GM23248 (cell line): Measurements from ENCODE around the gene ARID1B. TPM values are rescaled to one million over a fixed set of nuclear protein-coding genes. Genes with fewer than 3 reads are reported as not detected.

Experiments used
- DNase-seq: peaks from one replicate; pipeline ENCODE4 v3.0.0-alpha.2; 2015
- H2AFZ ChIP-seq: fragments of 200-600 bp; sonication (generic); 2 replicates; pipeline ENCODE4 v1.6.1; 2016; ENCODE audit warnings: antibody characterized with exemption
- H3F3A ChIP-seq: fragments of 200-600 bp; sonication (generic); 2 replicates; pipeline ENCODE4 v1.6.1; 2016; ENCODE audit warnings: mild to moderate bottlenecking, antibody characterized with exemption, mixed run types; ENCODE audit not compliant: insufficient read depth
- H3K27ac ChIP-seq: fragments of 200-600 bp; sonication (generic); 2 replicates; pipeline ENCODE4 v1.5.1; 2016; ENCODE audit warnings: mild to moderate bottlenecking
- H3K27me3 ChIP-seq: fragments of 200-600 bp; sonication (generic); replicated peaks from 2 replicates; pipeline ENCODE4 v1.6.1; 2016; ENCODE audit warnings: mild to moderate bottlenecking; ENCODE audit not compliant: insufficient read depth
- H3K36me3 ChIP-seq: fragments of 200-600 bp; sonication (generic); 2 replicates; pipeline ENCODE4 v1.6.1; 2016; ENCODE audit warnings: low read depth, mild to moderate bottlenecking
- H3K4me1 ChIP-seq: fragments of 200-600 bp; sonication (generic); 2 replicates; pipeline ENCODE4 v1.6.1; 2016; ENCODE audit warnings: mild to moderate bottlenecking; ENCODE audit not compliant: insufficient read depth
- H3K4me2 ChIP-seq: fragments of 200-600 bp; sonication (generic); one replicate; pipeline ENCODE4 v1.6.1; 2016; ENCODE audit warnings: mild to moderate bottlenecking; ENCODE audit not compliant: unreplicated experiment
- H3K4me3 ChIP-seq: fragments of 200-600 bp; sonication (generic); 2 replicates; pipeline ENCODE4 v1.5.1; 2016; ENCODE audit warnings: mild to moderate bottlenecking
- H3K79me2 ChIP-seq: fragments of 200-600 bp; sonication (generic); 2 replicates; pipeline ENCODE4 v1.6.1; 2016; ENCODE audit warnings: mild to moderate bottlenecking; ENCODE audit not compliant: insufficient read depth
- H3K9ac ChIP-seq: fragments of 200-600 bp; sonication (generic); 2 replicates; pipeline ENCODE4 v1.6.1; 2016; ENCODE audit warnings: mild to moderate bottlenecking
- H3K9me2 ChIP-seq: fragments of 200-600 bp; sonication (generic); 2 replicates; pipeline ENCODE4 v1.6.1; 2016; ENCODE audit warnings: mixed run types, mild to moderate bottlenecking, moderate library complexity; ENCODE audit not compliant: insufficient read depth
- H3K9me3 ChIP-seq: fragments of 200-600 bp; sonication (generic); one replicate; pipeline ENCODE4 v1.6.1; 2017; ENCODE audit warnings: low read depth
- H4K20me1 ChIP-seq: fragments of 200-600 bp; sonication (generic); 2 replicates; pipeline ENCODE4 v1.6.0; 2016; ENCODE audit not compliant: insufficient read depth
- EZH2 ChIP-seq: fragments of 200-600 bp; sonication (generic); IDR thresholded peaks from 2 replicates; pipeline ENCODE4 v1.6.1; 2018; ENCODE audit warnings: antibody characterized with exemption, mild to moderate bottlenecking; ENCODE audit not compliant: insufficient read depth, poor library complexity, severe bottlenecking
- EZH2phosphoT487 ChIP-seq: fragments of 200-600 bp; sonication (generic); IDR thresholded peaks from 2 replicates; pipeline ENCODE4 v1.6.1; 2018; ENCODE audit warnings: antibody characterized with exemption, moderate library complexity, mild to moderate bottlenecking, low read depth; ENCODE audit not compliant: insufficient read depth
- WGBS, 2 experiments: methylation state at CpG; one replicate each; pipeline ENCODE4 v1.1.6; 2015 to 2017; ENCODE audit warnings: low lambda C conversion rate in 2 of 2, low coverage in 1 of 2; ENCODE audit errors: missing lambda C conversion rate in 2 of 2; 5-methylcytosine and 5-hydroxymethylcytosine counted together
- in situ Hi-C: fragments of 300-500 bp; cut with MboI; formaldehyde crosslinking; loops from 2 replicates; pipeline ENCODE4 v1.15.0; 2020
- polyA plus RNA-seq: library from polyadenylated mRNA; unstranded; fragments of >200 nt; fragmentation: Nextera tagmentation; extraction: Ambion mirVana; gene quantifications from 2 replicates; pipeline ENCODE4 v1.2.1, GENCODE V29; 2016
- total RNA-seq: library from RNA; depleted of rRNA; stranded (reverse); fragments of >200 nt; shearing (Covaris generic); gene quantifications from 2 replicates; pipeline ENCODE4 v1.2.3, GENCODE V29; 2014

The ARID1B gene
- total and polyA plus RNA-seq, 2 experiments from 2014 or later = 19.3 to 21.2 TPM

GRCh38 chr6:157220485-157220884 lies 443.3 kb downstream of the ARID1B start:
- in situ Hi-C loops = no loop called here
- peak overlapping the region; percentile 81 for H3K9ac ChIP-seq
- 95 to 100% methylated on average over 1 of the region's 1 CpG for WGBS, 2 experiments
- H3F3A ChIP-seq = peaks cover 10% of the 10 kb centered on the region
- no peak for TF ChIP-seq EZH2phosphoT487
- TF ChIP-seq EZH2 = no peak
- H3K79me2 ChIP-seq = no peaks in the 10 kb centered on the region
- H4K20me1 ChIP-seq = no peaks in the 10 kb centered on the region
- no peaks in the 10 kb centered on the region for H3K36me3 ChIP-seq
- no peaks in the 10 kb centered on the region for H3K9me2 ChIP-seq
- peak overlapping the region; percentile 80 for H3K4me3 ChIP-seq
- no peak for DNase-seq
- H3K4me1 ChIP-seq = peaks cover 18% of the 10 kb centered on the region
- no peak overlapping the region for H3K27ac ChIP-seq
- peak overlapping the region; percentile 94 for H2AFZ ChIP-seq
- no peaks in the 10 kb centered on the region for H3K27me3 ChIP-seq
- peak overlapping the region; percentile 90 for H3K4me2 ChIP-seq
- no peaks in the 10 kb centered on the region for H3K9me3 ChIP-seq

- no peaks in the 10 kb centered on the region for H3K9me2 ChIP-seq
- peak; percentile 95 for DNase-seq
- in situ Hi-C loops = no loop called here
- peak overlapping the region; percentile 81 for H3K9ac ChIP-seq
- H4K20me1 ChIP-seq = no peaks in the 10 kb centered on the region
- no peaks in the 10 kb centered on the region for H3K9me3 ChIP-seq
- TF ChIP-seq EZH2phosphoT487 (no peak), EZH2 (no peak)
- peak overlapping the region; percentile 80 for H3K4me3 ChIP-seq
- H3K36me3 ChIP-seq = no peaks in the 10 kb centered on the region
- no peaks in the 10 kb centered on the region for H3K27me3 ChIP-seq
- no peaks in the 10 kb centered on the region for H3K79me2 ChIP-seq
- H3K4me2 ChIP-seq = peak overlapping the region; percentile 90
- H3F3A ChIP-seq = peaks cover 17% of the 10 kb centered on the region
- peaks cover 25% of the 10 kb centered on the region for H3K4me1 ChIP-seq
- WGBS, 2 experiments = 23 to 24% methylated on average over 41 of the region's 41 CpGs
- peak overlapping the region; percentile 30 for H3K27ac ChIP-seq
- peak overlapping the region; percentile 94 for H2AFZ ChIP-seq
Observed at GRCh38 chr6:157221049-157221816, 444.1 kb downstream of the ARID1B start.

- Histone ChIP-seq H3K9me2 (no peaks in the 10 kb centered on the region), H3K79me2 (no peaks in the 10 kb centered on the region), H4K20me1 (no peaks in the 10 kb centered on the region), H3K9ac (no peak overlapping the region), H3K36me3 (no peaks in the 10 kb centered on the region), H3K27me3 (no peaks in the 10 kb centered on the region), H3K9me3 (no peaks in the 10 kb centered on the region), H3K4me1 (peaks cover 27% of the 10 kb centered on the region), H3K27ac (peak overlapping the region; percentile 30; the same call in 1 of the 2 replicates), H3K4me2 (no peak overlapping the region), H3F3A (peaks cover 17% of the 10 kb centered on the region), H2AFZ (no peak overlapping the region), H3K4me3 (no peak overlapping the region)
- no peak for TF ChIP-seq EZH2phosphoT487
- no peak for TF ChIP-seq EZH2
- DNase-seq = no peak
- WGBS, 2 experiments = 88 to 95% methylated on average over 11 of the region's 11 CpGs
- in situ Hi-C loops = no loop called here
Observed at GRCh38 chr6:157221817-157222175, 444.6 kb downstream of the ARID1B start.

GRCh38 chr6:157222201-157222981 lies 445.2 kb downstream of the ARID1B start:
- TF ChIP-seq EZH2phosphoT487 (no peak), EZH2 (no peak)
- H3K27me3 ChIP-seq = no peaks in the 10 kb centered on the region
- 94 to 96% methylated on average over 17 of the region's 17 CpGs for WGBS, 2 experiments

More at GRCh38 chr6:157222201-157222981, 445.2 kb downstream of the ARID1B start:
- no peak overlapping the region for H3K9ac ChIP-seq
- H3K9me2 ChIP-seq = no peaks in the 10 kb centered on the region
- peaks cover 27% of the 10 kb centered on the region for H3K4me1 ChIP-seq
- H3K27ac ChIP-seq = no peak overlapping the region
- no peak overlapping the region for H3K4me3 ChIP-seq
- no peaks in the 10 kb centered on the region for H4K20me1 ChIP-seq
- no peaks in the 10 kb centered on the region for H3K36me3 ChIP-seq
- H3K9me3 ChIP-seq = no peaks in the 10 kb centered on the region
- peaks cover 21% of the 10 kb centered on the region for H3F3A ChIP-seq
- no peak overlapping the region for H3K4me2 ChIP-seq
- no peak overlapping the region for H2AFZ ChIP-seq
- H3K79me2 ChIP-seq = no peaks in the 10 kb centered on the region
- DNase-seq = no peak
- in situ Hi-C loops = no loop called here
